Measurements from ENCODE around the gene ZNF280B.
"Not testable (repeated sequence)": the region's sequence is repeated elsewhere in the genome, so short reads cannot be mapped to it uniquely, and the experiment has no call there.

ZNF280B gene

GRCh38 chr22:22535662-22536061 is 27.1 kb upstream of the ZNF280B start:
- no peak for DNase-seq (ENCODE audit: low read depth in 2 of 2)

- DNase-seq (ENCODE audit: low read depth in 2 of 2) = no peak
Measured at GRCh38 chr22:22534604-22535415, 26.3 kb upstream of the ZNF280B start.

- DNase-seq (ENCODE audit: low read depth in 2 of 2) = no peak
Measured at GRCh38 chr22:22533863-22534262, 25.3 kb upstream of the ZNF280B start.

- DNase-seq (ENCODE audit: low read depth in 2 of 2) = no peak
Measured at GRCh38 chr22:22533417-22533816, 24.9 kb upstream of the ZNF280B start.

- DNase-seq (ENCODE audit: low read depth in 2 of 2) = not testable (repeated sequence)
Measured at GRCh38 chr22:22532547-22533071, 24.1 kb upstream of the ZNF280B start.

- no peak for DNase-seq (ENCODE audit: low read depth in 2 of 2)
Measured at GRCh38 chr22:22531770-22532546, 23.4 kb upstream of the ZNF280B start.

- DNase-seq (ENCODE audit: low read depth in 2 of 2) = no peak
Measured at GRCh38 chr22:22528780-22529179, 20.2 kb upstream of the ZNF280B start.

- DNase-seq (ENCODE audit: low read depth in 2 of 2) = no peak
Measured at GRCh38 chr22:22527312-22527711, 18.8 kb upstream of the ZNF280B start.

GRCh38 chr22:22526125-22526912 is 17.8 kb upstream of the ZNF280B start:
- DNase-seq (ENCODE audit: low read depth in 2 of 2) = no peak

- no peak for DNase-seq (ENCODE audit: low read depth in 2 of 2)
Measured at GRCh38 chr22:22523494-22523893, 15.0 kb upstream of the ZNF280B start.

- DNase-seq (ENCODE audit: low read depth in 2 of 2) = no peak
Measured at GRCh38 chr22:22521631-22522030, 13.1 kb upstream of the ZNF280B start.

GRCh38 chr22:22520667-22521602 is 12.4 kb upstream of the ZNF280B start:
- DNase-seq (ENCODE audit: low read depth in 2 of 2) = no peak

GRCh38 chr22:22520020-22520656 is 11.6 kb upstream of the ZNF280B start, which contains the start of gene ZNF280A:
TSS of gene ZNF280A (minus strand) at chr22:22520270. CDS start at chr22:22515630, 4,640 bp downstream.
- no peak for DNase-seq (ENCODE audit: low read depth in 2 of 2)

GRCh38 chr22:22519591-22519990 is 11.0 kb upstream of the ZNF280B start:
- DNase-seq (ENCODE audit: low read depth in 2 of 2) = no peak

GRCh38 chr22:22516992-22517391 is 8.4 kb upstream of the ZNF280B start:
- DNase-seq (ENCODE audit: low read depth in 2 of 2) = no peak

GRCh38 chr22:22515890-22516289 is 7.3 kb upstream of the ZNF280B start:
- no peak for DNase-seq (ENCODE audit: low read depth in 2 of 2)

- not testable (repeated sequence) for DNase-seq (ENCODE audit: low read depth in 2 of 2)
Measured at GRCh38 chr22:22514431-22514830, 5.9 kb upstream of the ZNF280B start.

- DNase-seq (ENCODE audit: low read depth in 2 of 2) = no peak
Measured at GRCh38 chr22:22513619-22514018, 5.1 kb upstream of the ZNF280B start.

- DNase-seq (ENCODE audit: low read depth in 2 of 2) = no peak
Measured at GRCh38 chr22:22512951-22513350, 4.4 kb upstream of the ZNF280B start.

- DNase-seq (ENCODE audit: low read depth in 2 of 2) = not testable (repeated sequence)
Measured at GRCh38 chr22:22510833-22511232, 2.3 kb upstream of the ZNF280B start.

Data from stimulated activated CD4-positive, alpha-beta T cell treated with anti-CD3 and anti-CD28 coated beads, Interleukin-1b, Interleukin-23, amount 100 ng/mL, for 1 hour (primary cell).